Measurements from ENCODE around the gene ZBTB7C.

Gene ZBTB7C

GRCh38 chr18:48119204-48119603 lies 290.0 kb downstream of the ZBTB7C start:
- no peak for DNase-seq (ENCODE audit: low read depth)

GRCh38 chr18:48116873-48117630 lies 292.1 kb downstream of the ZBTB7C start:
- DNase-seq (ENCODE audit: low read depth) = no peak

- no peak for DNase-seq (ENCODE audit: low read depth)
Observed at GRCh38 chr18:48116017-48116416, 293.2 kb downstream of the ZBTB7C start.

- no peak for DNase-seq (ENCODE audit: low read depth)
Observed at GRCh38 chr18:48113691-48114090, 295.5 kb downstream of the ZBTB7C start.

- DNase-seq (ENCODE audit: low read depth) = no peak
Observed at GRCh38 chr18:48111587-48111986, 297.6 kb downstream of the ZBTB7C start.

GRCh38 chr18:48110797-48111196 lies 298.4 kb downstream of the ZBTB7C start:
- DNase-seq (ENCODE audit: low read depth) = no peak

- DNase-seq (ENCODE audit: low read depth) = no peak
Observed at GRCh38 chr18:48109961-48110493, 299.2 kb downstream of the ZBTB7C start.

GRCh38 chr18:48108136-48108535 lies 301.0 kb downstream of the ZBTB7C start:
- no peak for DNase-seq (ENCODE audit: low read depth)

GRCh38 chr18:48106976-48107781 lies 302.0 kb downstream of the ZBTB7C start:
- DNase-seq (ENCODE audit: low read depth) = no peak

- no peak for DNase-seq (ENCODE audit: low read depth)
Observed at GRCh38 chr18:48106498-48106897, 302.7 kb downstream of the ZBTB7C start.

GRCh38 chr18:48105317-48105716 lies 303.9 kb downstream of the ZBTB7C start:
- no peak for DNase-seq (ENCODE audit: low read depth)

GRCh38 chr18:48104705-48105104 lies 304.5 kb downstream of the ZBTB7C start:
- DNase-seq (ENCODE audit: low read depth) = no peak

GRCh38 chr18:48100651-48101165 lies 308.5 kb downstream of the ZBTB7C start:
- no peak for DNase-seq (ENCODE audit: low read depth)

- no peak for DNase-seq (ENCODE audit: low read depth)
Observed at GRCh38 chr18:48100165-48100575, 309.0 kb downstream of the ZBTB7C start.

GRCh38 chr18:48099481-48100164 lies 309.6 kb downstream of the ZBTB7C start:
- no peak for DNase-seq (ENCODE audit: low read depth)

GRCh38 chr18:48098538-48098937 lies 310.6 kb downstream of the ZBTB7C start:
- DNase-seq (ENCODE audit: low read depth) = no peak

- no peak for DNase-seq (ENCODE audit: low read depth)
Observed at GRCh38 chr18:48098007-48098406, 311.2 kb downstream of the ZBTB7C start.

- DNase-seq (ENCODE audit: low read depth) = no peak
Observed at GRCh38 chr18:48095726-48096125, 313.5 kb downstream of the ZBTB7C start.

- DNase-seq (ENCODE audit: low read depth) = no peak
Observed at GRCh38 chr18:48093104-48093503, 316.1 kb downstream of the ZBTB7C start.

- no peak for DNase-seq (ENCODE audit: low read depth)
Observed at GRCh38 chr18:48091869-48092497, 317.2 kb downstream of the ZBTB7C start.

- DNase-seq (ENCODE audit: low read depth) = no peak
Observed at GRCh38 chr18:48090702-48091101, 318.5 kb downstream of the ZBTB7C start.

- DNase-seq (ENCODE audit: low read depth) = no peak
Observed at GRCh38 chr18:48090021-48090420, 319.2 kb downstream of the ZBTB7C start.

All from HS-27A (cell line).